K562 (cell line): Measurements from ENCODE around the gene CHTOP. TPM values are rescaled to one million over a fixed set of nuclear protein-coding genes. Genes with fewer than 3 reads are reported as not detected.

Experiments
- FOSL1 ChIP-seq: fragments of 200-800 bp; sonication (Bioruptor generic); conservative IDR thresholded peaks from 2 replicates; pipeline ENCODE4 v1.6.1; 2016; ENCODE audit warnings: missing genetic modification characterization, missing compliant biosample characterization
- FOXK2 ChIP-seq, 2 experiments: fragments of 450-650 bp; IDR thresholded peaks in 1 of 2; conservative IDR thresholded peaks in 1 of 2; 2 replicates each; pipeline ENCODE4 v1.6.1; 2016; ENCODE audit warnings: low read depth in 2 of 2, mild to moderate bottlenecking in 1 of 2
- GATA2 ChIP-seq: sonication (generic); formaldehyde crosslinking; IDR thresholded peaks from 2 replicates; pipeline ENCODE4 v1.4.0; 2020; ENCODE audit warnings: mild to moderate bottlenecking, missing genetic modification reagents
- HMGXB4 ChIP-seq: sonication (generic); formaldehyde crosslinking; IDR thresholded peaks from 2 replicates; pipeline ENCODE4 v1.8.1; 2023; ENCODE audit warnings: mild to moderate bottlenecking, missing genetic modification reagents
- IFI16 ChIP-seq: fragments of 250-450 bp; sonication (Bioruptor Pico); IDR thresholded peaks from 2 replicates; pipeline ENCODE4 v2.1.2; 2022; ENCODE audit warnings: mild to moderate bottlenecking, inconsistent platforms
- PPARD ChIP-seq: fragments of 250-450 bp; sonication (Bioruptor Pico); IDR thresholded peaks from 2 replicates; pipeline ENCODE4 v1.8.0; 2022; ENCODE audit warnings: inconsistent platforms, mild to moderate bottlenecking, moderate library complexity
- SNIP1 ChIP-seq: fragments of 450-650 bp; IDR thresholded peaks from 2 replicates; pipeline ENCODE4 v1.7.1; 2017; ENCODE audit warnings: low read depth, mild to moderate bottlenecking
- SRSF1 ChIP-seq: fragments of 200-400 bp; formaldehyde crosslinking; IDR thresholded peaks from 2 replicates; pipeline ENCODE4 v1.6.1; 2017; ENCODE audit warnings: mild to moderate bottlenecking, low read depth, low read length, moderate library complexity
- TAL1 ChIP-seq: fragments of 450-650 bp; IDR thresholded peaks from 2 replicates; pipeline ENCODE4 v1.6.1; 2016; ENCODE audit warnings: mild to moderate bottlenecking
- ZNF407 ChIP-seq: fragments of 450-650 bp; IDR thresholded peaks from 2 replicates; pipeline ENCODE4 v1.6.1; 2016; ENCODE audit warnings: low read depth
- ZNF507 ChIP-seq: conservative IDR thresholded peaks from 2 replicates; pipeline ENCODE4 v1.6.1; 2017; ENCODE audit warnings: missing genetic modification characterization, missing compliant biosample characterization
- ZNF586 ChIP-seq: fragments of 450-650 bp; formaldehyde crosslinking; conservative IDR thresholded peaks from 2 replicates; pipeline ENCODE4 v1.4.0; 2020; ENCODE audit warnings: mild to moderate bottlenecking, moderate library complexity
- polyA plus RNA-seq, 8 experiments: library from polyadenylated mRNA; depleted of rRNA in 4 of 8; stranded (reverse) in 5 of 8; unstranded in 3 of 8; fragments of >200 nt; fragmentation: Nextera tagmentation in 2 of 8; fragmentation: Illumina TruSeq in 1 of 8; extraction: Ambion mirVana in 2 of 8; extraction: Trizol in 1 of 8; gene quantifications; 2 replicates each; pipeline versions ENCODE4 v1.2.1 to v1.2.3, GENCODE V29; 2011 to 2014; ENCODE audit warnings: inconsistent platforms in 1 of 8, missing spikeins in 1 of 8
- total RNA-seq, 7 experiments: library from RNA; depleted of rRNA in 6 of 7; stranded (reverse); fragments of >200 nt in 6 of 7; fragmentation: Illumina TruSeq in 2 of 7; extraction: Trizol in 2 of 7; gene quantifications; 2 replicates each; pipeline versions ENCODE4 v1.2.1 to v1.2.3, GENCODE V29; 2011 to 2021; ENCODE audit warnings: low replicate concordance in 1 of 7
- TF ChIP-seq, protein P1 (sequence below): fragments of 450-650 bp; formaldehyde crosslinking; IDR thresholded peaks from 2 replicates; pipeline ENCODE4 v1.4.0; 2020; ENCODE audit warnings: mild to moderate bottlenecking, moderate library complexity
- TF ChIP-seq, protein P2 (sequence below), 2 experiments: fragments of 450-650 bp; conservative IDR thresholded peaks; 2 replicates each; pipeline ENCODE4 v1.6.1; 2017; ENCODE audit warnings: mild to moderate bottlenecking in 2 of 2, moderate library complexity in 2 of 2

Gene CHTOP
- total and polyA plus RNA-seq, 9 of the 15 experiments (the other 6 are each of a cell fraction or from before 2014, with no cell fraction given) = 10.2 to 91.8 (median 60.8) TPM

DNA sequence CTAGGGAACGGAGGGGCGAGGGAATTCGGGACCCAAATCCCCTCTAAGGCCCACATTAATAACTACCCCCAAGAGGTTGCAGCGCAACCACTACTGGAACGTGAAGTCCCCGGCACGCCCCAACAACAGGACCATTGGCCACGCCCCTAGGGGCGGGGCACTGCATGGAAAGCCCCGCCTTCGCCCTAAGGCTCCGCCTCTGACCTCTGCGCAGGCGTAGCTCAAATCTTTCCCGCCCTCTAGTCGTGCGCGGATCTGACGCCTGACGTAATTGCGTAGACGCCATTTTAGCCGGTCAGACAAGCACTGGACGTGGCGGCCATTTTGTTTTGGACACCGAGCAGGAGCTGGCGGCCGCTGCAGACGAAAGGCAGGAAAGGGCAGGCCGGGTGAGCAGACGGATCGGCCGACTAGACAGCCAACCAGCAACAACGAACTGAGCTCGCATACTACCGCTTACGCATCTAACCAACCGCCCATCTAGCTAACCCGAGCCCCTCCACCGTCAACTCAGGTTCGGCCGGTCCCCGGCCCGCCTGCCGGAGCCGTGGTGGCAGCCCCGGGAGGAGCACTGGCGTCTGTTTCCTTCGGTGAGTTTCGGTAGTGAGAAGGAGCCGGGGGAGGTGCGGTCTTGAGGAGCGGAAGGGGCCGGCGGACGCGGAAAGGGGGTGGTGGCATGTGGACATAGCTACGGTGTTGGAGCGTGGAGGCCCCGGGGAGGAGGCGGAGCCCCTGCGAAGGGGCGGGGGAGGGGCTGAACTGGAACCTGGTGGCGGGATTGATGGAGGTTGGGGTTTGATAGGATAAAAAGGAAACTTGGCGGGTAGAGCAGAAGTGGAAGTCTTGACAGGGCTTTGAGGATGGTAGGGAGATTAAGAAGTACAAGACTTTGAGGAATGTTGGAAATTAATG lies at the start of gene CHTOP (continued):
- no peak for TF ChIP-seq SNIP1
- no peak for TF ChIP-seq IFI16 (CRISPR knock-in tag)
- TF ChIP-seq, protein P1, sequence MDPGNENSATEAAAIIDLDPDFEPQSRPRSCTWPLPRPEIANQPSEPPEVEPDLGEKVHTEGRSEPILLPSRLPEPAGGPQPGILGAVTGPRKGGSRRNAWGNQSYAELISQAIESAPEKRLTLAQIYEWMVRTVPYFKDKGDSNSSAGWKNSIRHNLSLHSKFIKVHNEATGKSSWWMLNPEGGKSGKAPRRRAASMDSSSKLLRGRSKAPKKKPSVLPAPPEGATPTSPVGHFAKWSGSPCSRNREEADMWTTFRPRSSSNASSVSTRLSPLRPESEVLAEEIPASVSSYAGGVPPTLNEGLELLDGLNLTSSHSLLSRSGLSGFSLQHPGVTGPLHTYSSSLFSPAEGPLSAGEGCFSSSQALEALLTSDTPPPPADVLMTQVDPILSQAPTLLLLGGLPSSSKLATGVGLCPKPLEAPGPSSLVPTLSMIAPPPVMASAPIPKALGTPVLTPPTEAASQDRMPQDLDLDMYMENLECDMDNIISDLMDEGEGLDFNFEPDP (CRISPR knock-in tag) = no peak
- TF ChIP-seq FOXK2 (conservative IDR thresholded peaks at IDR 0.05 in 1 of 2, IDR thresholded peaks at IDR 0.05 in 1 of 2; ENCODE audit: low read depth in 2 of 2) = peak; percentile 90 to 96
- no peak for TF ChIP-seq TAL1
- no peak for TF ChIP-seq FOSL1 (tag)
- no peak for TF ChIP-seq PPARD (CRISPR knock-in tag)
- no peak for TF ChIP-seq ZNF586 (CRISPR knock-in tag)
- TF ChIP-seq GATA2 (CRISPR knock-in tag) = no peak
- TF ChIP-seq ZNF407 = peak; percentile 31; the same call in 1 of the 2 replicates
- peak; percentile 81 for TF ChIP-seq SRSF1
- TF ChIP-seq ZNF507 (tag) = no peak
- TF ChIP-seq, protein P2, sequence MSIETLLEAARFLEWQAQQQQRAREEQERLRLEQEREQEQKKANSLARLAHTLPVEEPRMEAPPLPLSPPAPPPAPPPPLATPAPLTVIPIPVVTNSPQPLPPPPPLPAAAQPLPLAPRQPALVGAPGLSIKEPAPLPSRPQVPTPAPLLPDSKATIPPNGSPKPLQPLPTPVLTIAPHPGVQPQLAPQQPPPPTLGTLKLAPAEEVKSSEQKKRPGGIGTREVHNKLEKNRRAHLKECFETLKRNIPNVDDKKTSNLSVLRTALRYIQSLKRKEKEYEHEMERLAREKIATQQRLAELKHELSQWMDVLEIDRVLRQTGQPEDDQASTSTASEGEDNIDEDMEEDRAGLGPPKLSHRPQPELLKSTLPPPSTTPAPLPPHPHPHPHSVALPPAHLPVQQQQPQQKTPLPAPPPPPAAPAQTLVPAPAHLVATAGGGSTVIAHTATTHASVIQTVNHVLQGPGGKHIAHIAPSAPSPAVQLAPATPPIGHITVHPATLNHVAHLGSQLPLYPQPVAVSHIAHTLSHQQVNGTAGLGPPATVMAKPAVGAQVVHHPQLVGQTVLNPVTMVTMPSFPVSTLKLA (conservative IDR thresholded peaks at IDR 0.05) = peak; percentile 94 to 96
- peak; percentile 88; the same call in 1 of the 2 replicates for TF ChIP-seq HMGXB4
